Fibroblast of skin of left biceps (primary cell): ENCODE measurements around the gene MGAT4B.
"Not testable (repeated sequence)": the region's sequence is repeated elsewhere in the genome, so short reads cannot be mapped to it uniquely, and the experiment has no call there.

ENCODE experiments used
- DNase-seq, 2 experiments: peaks; one replicate each; pipeline ENCODE4 v3.0.0-alpha.2; 2013; ENCODE audit warnings: low read depth in 2 of 2

Gene MGAT4B

GRCh38 chr5:179806250-179807048 lies at the start of gene MGAT4B:
MGAT4B (minus strand) TSS chr5:179806866; CDS start chr5:179806583, 283 bp downstream.
- no peak for DNase-seq

GRCh38 chr5:179854356-179854755 lies 47.7 kb upstream of the MGAT4B start:
- DNase-seq = no peak

GRCh38 chr5:179852993-179853547 lies 46.4 kb upstream of the MGAT4B start:
- no peak for DNase-seq

GRCh38 chr5:179841621-179842020 lies 35.0 kb upstream of the MGAT4B start:
- DNase-seq = no peak

GRCh38 chr5:179840766-179841165 lies 34.1 kb upstream of the MGAT4B start:
- no peak for DNase-seq

GRCh38 chr5:179840321-179840720 lies 33.7 kb upstream of the MGAT4B start:
- DNase-seq = no peak

- no peak for DNase-seq
Observed at GRCh38 chr5:179839328-179840256, 32.9 kb upstream of the MGAT4B start.

GRCh38 chr5:179837076-179838011 lies 30.7 kb upstream of the MGAT4B start:
- DNase-seq = no peak

GRCh38 chr5:179836225-179837019 lies 29.8 kb upstream of the MGAT4B start:
- DNase-seq = no peak

GRCh38 chr5:179834871-179835270 lies 28.2 kb upstream of the MGAT4B start:
- DNase-seq = not testable (repeated sequence)

GRCh38 chr5:179834120-179834519 lies 27.5 kb upstream of the MGAT4B start:
- DNase-seq = no peak

GRCh38 chr5:179833709-179834070 lies 27.0 kb upstream of the MGAT4B start:
- DNase-seq = no peak

GRCh38 chr5:179833056-179833708 lies 26.5 kb upstream of the MGAT4B start:
- no peak for DNase-seq

- no peak for DNase-seq
Observed at GRCh38 chr5:179832039-179832745, 25.5 kb upstream of the MGAT4B start.

GRCh38 chr5:179830818-179831468 lies 24.3 kb upstream of the MGAT4B start:
- DNase-seq = no peak

GRCh38 chr5:179829732-179830435 lies 23.2 kb upstream of the MGAT4B start:
- DNase-seq = no peak

- no peak for DNase-seq
Observed at GRCh38 chr5:179828756-179829421, 22.2 kb upstream of the MGAT4B start.

GRCh38 chr5:179827680-179828079 lies 21.0 kb upstream of the MGAT4B start:
- no peak for DNase-seq
